K562 (cell line): ENCODE data around the gene PCID2. TPM values are rescaled to one million over a fixed set of nuclear protein-coding genes. Genes with fewer than 3 reads are reported as not detected.

Experiments
- ATAC-seq: fragments of 200-7000 bp; cut with Tn5 transposase; 3 replicates; pipeline ENCODE4 v1.9.1; 2020; ENCODE audit warnings: moderate library complexity
- BruUV-seq: library from RNA; stranded (reverse); fragments of 400-500 nt; replicated peaks from 2 replicates; lab custom pipeline; 2021; lab: Mats Ljungman, UMichigan
- CTCF ChIA-PET: fragments of 300-600 bp; formaldehyde crosslinking; extraction: SDS; loops from one replicate; lab custom pipeline; 2021; ENCODE audit warnings: low intra/inter-chr PET ratio; lab: Yijun Ruan, JAX
- POLR2A ChIA-PET: fragments of 300-600, 350-650 bp; sonication (Branson Sonifier 250); formaldehyde crosslinking; extraction: SDS; loops from one replicate; lab custom pipeline; 2021; ENCODE audit warnings: antibody characterized with exemption, inconsistent platforms; lab: Yijun Ruan, JAX
- DNase-seq, 4 experiments: peaks; one replicate each; pipeline versions ENCODE4 v3.0.0 to v3.0.0-alpha.2; 2011 to 2018; ENCODE audit warnings: low spot score in 3 of 4, mixed read lengths in 3 of 4; ENCODE audit errors: extremely low read depth in 1 of 4
- FAIRE-seq: peaks from 2 replicates; lab custom pipeline; 2011; peaks lifted over from hg19 to GRCh38; lab: Jason Lieb, UNC
- H2AFZ ChIP-seq: 2 replicates; pipeline ENCODE4 v1.6.0; 2011; ENCODE audit warnings: low read depth, low read length, control low read depth, inconsistent platforms
- H3K27ac ChIP-seq: fragments of 200-600 bp; 3 replicates; pipeline ENCODE4 v1.8.0; 2011; ENCODE audit warnings: low read depth, mild to moderate bottlenecking, control low read depth, inconsistent platforms, low read length, moderate library complexity, mixed read lengths; ENCODE audit errors: extremely low read depth
- H3K27me3 ChIP-seq, 2 experiments: fragments of 300-600 bp in 1 of 2; 2 replicates in 1 of 2; 3 replicates in 1 of 2; pipeline versions ENCODE4 v1.6.0 to v1.8.0; 2011; ENCODE audit warnings: inconsistent platforms in 2 of 2, low read length in 2 of 2, mild to moderate bottlenecking in 1 of 2, mixed read lengths in 1 of 2, moderate library complexity in 1 of 2; ENCODE audit not compliant: control insufficient read depth in 2 of 2, insufficient read depth in 2 of 2
- H3K36me3 ChIP-seq: fragments of 300-600 bp; 3 replicates; pipeline ENCODE4 v1.8.0; 2011; ENCODE audit warnings: mild to moderate bottlenecking, low read length, inconsistent platforms; ENCODE audit not compliant: control insufficient read depth, insufficient read depth
- H3K4me1 ChIP-seq, 2 experiments: fragments of 200-600 bp in 1 of 2; replicated peaks in 1 of 2; 2 replicates in 1 of 2; 3 replicates in 1 of 2; pipeline versions ENCODE4 v1.5.1 to v1.8.0; 2011; ENCODE audit warnings: inconsistent platforms in 2 of 2, low read length in 2 of 2, mild to moderate bottlenecking in 1 of 2, mixed read lengths in 1 of 2, moderate library complexity in 1 of 2; ENCODE audit not compliant: control insufficient read depth in 2 of 2, insufficient read depth in 2 of 2
- H3K4me2 ChIP-seq: 2 replicates; pipeline ENCODE4 v1.6.1; 2011; ENCODE audit warnings: low read length, control low read depth, inconsistent platforms, mixed read lengths; ENCODE audit not compliant: insufficient read depth
- H3K4me3 ChIP-seq: fragments of 200-600 bp; sonication (generic), shearing (Covaris generic); 2 replicates; pipeline ENCODE4 v1.5.1; 2016; ENCODE audit warnings: control low read depth, inconsistent platforms
- H3K79me2 ChIP-seq: fragments of 200-600 bp; 3 replicates; pipeline ENCODE4 v1.8.0; 2011; ENCODE audit warnings: low read length, inconsistent platforms; ENCODE audit not compliant: control insufficient read depth, insufficient read depth
- H3K9ac ChIP-seq, 2 experiments: 2 replicates each; pipeline versions ENCODE4 v1.6.0 to v1.6.1; 2011; ENCODE audit warnings: low read depth in 2 of 2, low read length in 2 of 2, control low read depth in 1 of 2, inconsistent platforms in 1 of 2, mild to moderate bottlenecking in 1 of 2, mixed read lengths in 1 of 2; ENCODE audit not compliant: insufficient read depth in 1 of 2
- H3K9me1 ChIP-seq: one replicate; pipeline ENCODE4 v1.6.0; 2011; ENCODE audit warnings: inconsistent platforms, mild to moderate bottlenecking, low read length, moderate library complexity; ENCODE audit not compliant: control insufficient read depth, insufficient read depth
- H3K9me3 ChIP-seq: replicated peaks from 2 replicates; pipeline ENCODE4 v1.5.1; 2011; ENCODE audit warnings: low read depth, low read length, inconsistent platforms; ENCODE audit not compliant: control insufficient read depth, insufficient read depth
- H4K20me1 ChIP-seq: replicated peaks from 2 replicates; pipeline ENCODE4 v1.6.1; 2011; ENCODE audit warnings: low read length, inconsistent platforms, mixed read lengths; ENCODE audit not compliant: control insufficient read depth, insufficient read depth
- FOS ChIP-seq: IDR thresholded peaks from 3 replicates; pipeline ENCODE4 v1.6.1; 2011; ENCODE audit not compliant: insufficient read length; ENCODE audit errors: extremely low read depth
- FOXJ3 ChIP-seq: sonication (generic); formaldehyde crosslinking; IDR thresholded peaks from 2 replicates; pipeline ENCODE4 v1.4.0; 2020; ENCODE audit warnings: mild to moderate bottlenecking, missing genetic modification reagents
- RBM39 ChIP-seq: fragments of 200-400 bp; formaldehyde crosslinking; optimal IDR thresholded peaks from 2 replicates; pipeline ENCODE3; 2018; ENCODE audit warnings: low read depth, low read length
- RFX7 ChIP-seq: fragments of 250-450 bp; sonication (Bioruptor Pico); IDR thresholded peaks from 2 replicates; pipeline ENCODE4 v1.5.1; 2021; ENCODE audit warnings: mild to moderate bottlenecking
- ZNF146 ChIP-seq: IDR thresholded peaks from one replicate; pipeline ENCODE4 v1.6.1; 2018; ENCODE audit warnings: missing compliant biosample characterization; ENCODE audit not compliant: unreplicated experiment
- whole genome bisulfite sequencing: fragments of 100-300 bp; shearing (Covaris generic); methylation state at CpG from one replicate; pipeline ENCODE4 v1.1.6; 2016; ENCODE audit warnings: low coverage, mixed read lengths; ENCODE audit not compliant: insufficient coverage; ENCODE audit errors: missing lambda C conversion rate; 5-methylcytosine and 5-hydroxymethylcytosine counted together
- in situ Hi-C: fragments of 300-500 bp; cut with MboI; formaldehyde crosslinking; loops from 4 replicates; pipeline ENCODE4 v1.15.0; 2018; ENCODE audit warnings: inconsistent platforms, mixed read lengths
- intact Hi-C: fragments of 100-400 bp; cut with micrococcal nuclease; formaldehyde crosslinking; loops from 2 replicates; pipeline ENCODE4 v1.14.2; 2022
- polyA plus RNA-seq, 8 experiments: library from polyadenylated mRNA; depleted of rRNA in 4 of 8; stranded (reverse) in 5 of 8; unstranded in 3 of 8; fragments of >200 nt; fragmentation: Nextera tagmentation in 2 of 8; fragmentation: Illumina TruSeq in 1 of 8; extraction: Ambion mirVana in 2 of 8; extraction: Trizol in 1 of 8; gene quantifications; 2 replicates each; pipeline versions ENCODE4 v1.2.1 to v1.2.3, GENCODE V29; 2011 to 2014; ENCODE audit warnings: inconsistent platforms in 1 of 8, missing spikeins in 1 of 8
- total RNA-seq, 7 experiments: library from RNA; depleted of rRNA in 6 of 7; stranded (reverse); fragments of >200 nt in 6 of 7; fragmentation: Illumina TruSeq in 2 of 7; extraction: Trizol in 2 of 7; gene quantifications; 2 replicates each; pipeline versions ENCODE4 v1.2.1 to v1.2.3, GENCODE V29; 2011 to 2021; ENCODE audit warnings: low replicate concordance in 1 of 7

The PCID2 gene
- total and polyA plus RNA-seq, 9 of the 15 experiments (the other 6 are each of a cell fraction or from before 2014, with no cell fraction given): 39.6 to 117 (median 59.6) TPM

DNA sequence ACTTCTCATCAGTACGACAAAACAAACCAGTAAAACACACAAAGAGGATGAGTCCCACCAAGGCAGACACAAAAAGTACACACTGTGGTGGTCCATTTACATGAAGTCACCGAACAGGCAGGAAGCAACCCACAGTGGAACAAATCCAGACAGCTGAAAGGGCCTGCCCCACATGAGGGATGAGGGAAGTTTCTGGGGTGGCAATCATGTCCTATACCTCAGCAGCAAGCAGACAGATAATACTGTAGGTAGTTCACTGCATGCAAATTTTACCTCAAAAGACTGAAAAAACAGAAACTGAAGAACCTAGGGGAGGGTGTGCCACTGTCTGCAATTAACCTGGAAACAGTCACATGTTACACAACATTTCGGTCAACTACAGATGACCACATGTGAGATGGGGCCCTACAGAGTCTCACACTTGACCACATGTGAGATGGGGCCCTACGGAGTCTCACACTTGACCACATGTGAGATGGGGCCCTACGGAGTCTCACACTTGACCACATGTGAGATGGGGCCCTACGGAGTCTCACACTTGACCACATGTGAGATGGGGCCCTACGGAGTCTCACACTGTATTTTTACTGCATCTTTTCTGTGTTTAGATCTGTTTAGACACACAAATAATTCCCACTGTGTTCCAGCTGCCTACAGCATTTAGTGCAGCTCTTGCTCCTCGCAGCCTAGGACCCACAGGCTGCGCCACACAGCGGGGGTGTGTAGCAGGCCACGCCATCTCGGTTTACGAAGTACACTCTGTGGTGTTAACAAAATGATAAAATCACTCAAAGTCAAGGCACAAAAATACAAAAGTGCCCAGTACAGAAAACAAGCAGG, 22.2 kb downstream of the PCID2 start:
- TF ChIP-seq FOS (no peak), FOXJ3 (CRISPR knock-in tag) (no peak), ZNF146 (CRISPR knock-in tag) (no peak), RFX7 (CRISPR knock-in tag) (no peak), RBM39 (no peak)
- Histone ChIP-seq H3K27me3 (no peaks in the 10 kb centered on the region), H3K27ac (no peak overlapping the region), H3K9me1 (peaks cover 3% of the 10 kb centered on the region), H3K4me1 (peaks cover 0 to 3% of the 10 kb centered on the region in 2 experiments; a peak in 1 of 5 replicates), H3K9ac (no peak overlapping the region), H3K9me3 (no peaks in the 10 kb centered on the region), H2AFZ (no peak overlapping the region), H4K20me1 (peaks cover 4% of the 10 kb centered on the region; the same call in 1 of the 2 replicates), H3K36me3 (peaks cover 88% of the 10 kb centered on the region), H3K79me2 (peaks cover 9% of the 10 kb centered on the region; the same call in 2 of the 3 replicates), H3K4me2 (no peak overlapping the region), H3K4me3 (no peak overlapping the region)
- intact Hi-C loops (no loop called here), in situ Hi-C loops (no loop called here)
- no TSS peak for BruUV-seq
- 89% methylated on average over 10 of the region's 13 CpGs for WGBS
- CTCF ChIA-PET: no interaction called here
- FAIRE-seq (no peak), ATAC-seq (no peak), DNase-seq (no peak)
- POLR2A ChIA-PET: interaction anchor here (1.0 kb wide), 1 partner anchor 25 kb away, joined by 3 read pairs; no protein-coding TSS in a partner anchor
